Neural progenitor cell (in vitro differentiated cells): ENCODE data around the gene MINDY3.
A peak's percentile ranks its signal among the peaks of the same experiment; 100 is the strongest.

Source experiments
- EZH2 ChIP-seq: fragments of 200-600 bp; sonication (generic); IDR thresholded peaks from 2 replicates; pipeline ENCODE4 v1.6.1; 2017; ENCODE audit warnings: antibody characterized with exemption, mild to moderate bottlenecking, moderate library complexity
- EZH2phosphoT487 ChIP-seq: fragments of 200-600 bp; sonication (generic); IDR thresholded peaks from 2 replicates; pipeline ENCODE4 v1.6.1; 2017; ENCODE audit warnings: antibody characterized with exemption
- TF ChIP-seq, protein P1 (sequence below): fragments of 200-600 bp; sonication (generic); IDR thresholded peaks from 2 replicates; pipeline ENCODE4 v1.5.1; 2017; ENCODE audit warnings: antibody characterized with exemption, mild to moderate bottlenecking

DNA sequence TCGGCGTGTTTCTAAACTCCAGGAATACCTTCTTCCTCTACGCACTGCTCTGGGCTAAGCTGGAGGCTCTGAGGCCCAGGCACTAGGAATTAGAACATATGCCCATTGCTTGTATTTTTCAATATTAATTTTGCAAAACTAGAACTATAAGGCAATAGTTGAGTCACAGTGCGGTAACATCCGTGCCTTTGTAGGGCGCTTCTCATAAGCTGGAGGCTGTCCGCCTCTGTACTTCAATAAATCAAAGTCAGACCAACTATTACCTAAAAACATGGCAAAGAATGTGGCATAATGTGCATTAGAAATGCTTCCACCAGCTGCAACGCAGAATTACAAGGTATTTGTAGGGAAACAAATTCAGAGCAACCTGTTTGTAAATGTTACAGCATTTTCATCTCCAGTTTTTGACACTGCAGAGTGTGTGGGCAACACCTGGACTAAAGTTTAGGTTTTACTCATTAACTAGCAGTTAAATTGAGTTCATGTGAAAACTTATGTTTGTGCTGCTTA is 440 bp upstream of the MINDY3 start:
- TF ChIP-seq, protein P1, sequence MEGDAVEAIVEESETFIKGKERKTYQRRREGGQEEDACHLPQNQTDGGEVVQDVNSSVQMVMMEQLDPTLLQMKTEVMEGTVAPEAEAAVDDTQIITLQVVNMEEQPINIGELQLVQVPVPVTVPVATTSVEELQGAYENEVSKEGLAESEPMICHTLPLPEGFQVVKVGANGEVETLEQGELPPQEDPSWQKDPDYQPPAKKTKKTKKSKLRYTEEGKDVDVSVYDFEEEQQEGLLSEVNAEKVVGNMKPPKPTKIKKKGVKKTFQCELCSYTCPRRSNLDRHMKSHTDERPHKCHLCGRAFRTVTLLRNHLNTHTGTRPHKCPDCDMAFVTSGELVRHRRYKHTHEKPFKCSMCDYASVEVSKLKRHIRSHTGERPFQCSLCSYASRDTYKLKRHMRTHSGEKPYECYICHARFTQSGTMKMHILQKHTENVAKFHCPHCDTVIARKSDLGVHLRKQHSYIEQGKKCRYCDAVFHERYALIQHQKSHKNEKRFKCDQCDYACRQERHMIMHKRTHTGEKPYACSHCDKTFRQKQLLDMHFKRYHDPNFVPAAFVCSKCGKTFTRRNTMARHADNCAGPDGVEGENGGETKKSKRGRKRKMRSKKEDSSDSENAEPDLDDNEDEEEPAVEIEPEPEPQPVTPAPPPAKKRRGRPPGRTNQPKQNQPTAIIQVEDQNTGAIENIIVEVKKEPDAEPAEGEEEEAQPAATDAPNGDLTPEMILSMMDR: no peak
- TF ChIP-seq EZH2 (peak; percentile 29), EZH2phosphoT487 (no peak)
